GM19238 (cell line): ENCODE results near the gene MTA1.
A peak's percentile ranks its signal among the peaks of the same experiment; 100 is the strongest.

ENCODE experiments used
- DNase-seq: peaks from one replicate; pipeline ENCODE4 v3.0.0; 2011; ENCODE audit warnings: low spot score; ENCODE audit not compliant: insufficient read length

Gene MTA1

DNA sequence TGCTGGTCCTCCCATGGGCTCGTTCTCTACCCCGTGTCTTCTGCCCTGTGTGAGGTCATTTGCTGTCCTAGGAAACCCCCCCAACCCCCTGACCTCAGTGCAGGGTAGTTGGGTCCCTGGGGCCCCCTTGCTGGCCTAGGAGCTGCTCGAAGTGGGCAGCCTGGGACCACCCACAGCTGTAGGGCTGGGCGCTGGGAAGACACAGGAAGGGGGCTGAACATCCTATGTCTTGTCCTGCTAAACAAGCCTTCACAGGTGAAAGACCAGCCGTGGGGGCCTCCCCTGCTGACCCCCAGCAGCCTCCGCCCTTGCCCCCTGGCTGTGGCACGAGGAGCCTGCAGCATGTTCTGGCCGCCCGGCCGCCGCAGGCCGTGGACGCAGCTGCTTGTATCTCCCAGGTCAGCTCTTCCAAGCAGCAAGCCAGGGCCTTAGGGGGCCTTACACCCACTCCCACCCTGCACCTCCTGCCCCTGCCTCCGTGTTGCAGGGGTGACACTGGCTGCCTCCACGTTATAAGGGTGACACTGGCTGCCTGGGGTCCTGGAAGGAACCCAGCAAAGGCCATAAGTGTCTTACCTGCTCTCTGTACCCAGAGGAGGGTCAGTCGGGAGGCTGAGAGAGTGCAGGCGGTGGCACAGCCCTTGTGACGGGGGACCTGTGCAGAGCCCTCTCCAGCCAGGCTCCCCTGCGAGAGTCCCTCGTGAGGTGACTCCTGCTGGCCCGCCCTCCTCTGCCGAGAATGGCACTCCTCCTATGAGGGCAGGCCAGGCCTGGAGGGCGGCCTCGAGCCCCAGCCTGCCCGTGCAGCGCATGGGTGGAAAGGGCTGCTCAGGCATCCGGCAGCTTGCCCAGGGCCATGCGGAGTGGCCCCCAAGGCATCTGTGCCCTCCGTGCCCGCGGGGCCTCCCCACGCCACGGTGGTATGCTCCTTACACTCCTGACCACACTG lies 32.8 kb upstream of the MTA1 start:
- DNase-seq, result no peak

DNA sequence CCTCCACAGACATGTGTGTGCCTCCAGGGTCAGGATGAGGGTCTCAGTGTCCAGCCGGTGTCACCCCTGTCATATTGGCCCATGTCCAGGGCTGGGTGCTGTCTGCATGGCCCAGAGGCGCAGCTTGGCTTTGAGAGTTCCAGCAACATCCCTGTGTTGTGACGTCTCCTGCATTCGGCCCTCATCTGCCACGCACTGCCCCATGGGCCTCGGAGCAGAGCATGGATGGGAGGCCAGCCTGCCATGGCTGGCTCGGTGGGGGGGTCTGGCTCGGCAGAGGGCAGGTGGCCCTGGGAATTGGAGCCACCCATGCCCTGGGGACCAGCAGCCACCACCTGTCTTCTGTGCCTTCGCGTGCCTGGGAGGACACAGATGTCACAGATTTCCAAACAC lies 32.1 kb upstream of the MTA1 start:
- no peak for DNase-seq

DNA sequence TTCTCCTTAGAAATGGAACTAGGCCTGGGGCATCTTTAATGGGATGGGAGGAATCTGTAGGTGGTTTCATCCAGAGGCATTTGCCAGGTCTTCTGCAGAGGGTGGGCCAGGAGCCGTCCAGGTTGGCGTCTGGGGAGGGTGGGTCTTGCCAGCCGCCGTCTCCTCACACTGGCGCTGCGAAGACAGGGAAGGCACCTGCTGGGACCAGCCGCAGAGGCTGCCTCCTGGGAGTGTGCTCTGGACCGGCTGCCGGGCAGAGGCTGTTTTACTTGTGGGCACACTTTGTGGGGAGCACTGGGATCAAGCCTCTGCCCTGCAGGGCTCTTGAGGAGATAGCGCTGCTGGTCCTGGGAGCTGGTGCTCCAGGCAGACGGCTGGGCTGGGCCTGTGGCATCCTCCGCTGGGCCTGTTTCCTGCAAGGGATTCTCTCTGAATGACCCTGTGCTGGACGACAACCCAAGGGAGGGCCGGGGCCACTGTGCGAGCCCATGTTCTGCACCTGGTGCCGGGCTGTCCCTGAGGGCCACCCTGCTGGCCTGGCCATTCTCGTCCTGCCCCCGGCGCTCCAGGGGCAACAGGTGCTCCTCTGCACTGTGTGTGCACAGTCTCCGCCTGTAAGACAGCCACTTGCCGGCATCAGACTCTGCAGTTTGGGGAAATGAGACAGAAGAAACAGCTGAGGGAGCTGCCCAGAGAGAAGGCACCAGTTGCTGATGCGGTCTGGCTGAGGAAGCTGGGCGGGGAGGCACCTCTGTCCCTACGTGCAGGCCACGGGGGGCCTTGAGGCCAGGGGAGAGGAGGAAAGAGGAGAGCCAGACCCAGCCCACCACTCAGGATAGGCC lies 31.3 kb upstream of the MTA1 start:
- DNase-seq, result no peak

DNA sequence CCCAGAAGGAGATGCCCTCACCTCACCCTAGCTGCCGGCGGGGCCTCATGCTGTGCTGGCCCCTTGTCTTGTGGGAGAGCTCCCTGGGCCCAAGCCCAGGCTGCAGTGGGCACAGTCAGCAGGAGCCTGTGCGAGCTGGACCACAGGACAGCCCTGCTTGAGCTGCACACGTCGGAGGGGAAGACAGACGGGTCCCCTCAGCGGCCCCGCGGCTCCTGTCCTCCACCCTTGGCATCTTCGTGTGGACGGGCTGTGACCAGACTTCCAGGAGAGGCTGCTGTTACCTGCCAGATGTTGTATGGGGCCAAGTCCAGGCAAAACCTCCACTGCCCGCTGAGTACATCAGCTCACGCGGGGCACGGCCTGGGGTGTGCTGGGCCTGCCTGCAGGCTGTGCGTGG lies 30.7 kb upstream of the MTA1 start:
- no peak for DNase-seq

DNA sequence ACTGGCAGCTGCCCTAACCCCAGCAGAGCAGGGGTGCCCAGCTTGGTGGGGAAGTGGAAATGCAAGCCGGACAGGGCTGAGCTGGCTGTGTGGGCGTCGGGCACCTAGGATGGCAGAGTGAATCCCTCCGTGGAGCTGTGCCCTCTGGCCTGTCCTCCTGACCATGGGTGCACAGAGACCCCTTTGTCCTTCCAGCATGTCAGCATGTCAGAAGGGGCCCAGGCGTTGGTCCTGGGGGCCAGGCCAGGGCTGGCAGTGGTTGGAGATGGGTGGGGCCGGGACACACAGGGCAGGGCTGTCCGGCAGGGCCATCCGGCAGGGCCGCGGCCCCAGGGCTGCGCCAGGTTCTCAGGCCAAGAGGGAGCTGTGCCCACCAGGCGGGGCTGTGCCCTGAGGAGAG lies 30.1 kb upstream of the MTA1 start:
- no peak for DNase-seq

DNA sequence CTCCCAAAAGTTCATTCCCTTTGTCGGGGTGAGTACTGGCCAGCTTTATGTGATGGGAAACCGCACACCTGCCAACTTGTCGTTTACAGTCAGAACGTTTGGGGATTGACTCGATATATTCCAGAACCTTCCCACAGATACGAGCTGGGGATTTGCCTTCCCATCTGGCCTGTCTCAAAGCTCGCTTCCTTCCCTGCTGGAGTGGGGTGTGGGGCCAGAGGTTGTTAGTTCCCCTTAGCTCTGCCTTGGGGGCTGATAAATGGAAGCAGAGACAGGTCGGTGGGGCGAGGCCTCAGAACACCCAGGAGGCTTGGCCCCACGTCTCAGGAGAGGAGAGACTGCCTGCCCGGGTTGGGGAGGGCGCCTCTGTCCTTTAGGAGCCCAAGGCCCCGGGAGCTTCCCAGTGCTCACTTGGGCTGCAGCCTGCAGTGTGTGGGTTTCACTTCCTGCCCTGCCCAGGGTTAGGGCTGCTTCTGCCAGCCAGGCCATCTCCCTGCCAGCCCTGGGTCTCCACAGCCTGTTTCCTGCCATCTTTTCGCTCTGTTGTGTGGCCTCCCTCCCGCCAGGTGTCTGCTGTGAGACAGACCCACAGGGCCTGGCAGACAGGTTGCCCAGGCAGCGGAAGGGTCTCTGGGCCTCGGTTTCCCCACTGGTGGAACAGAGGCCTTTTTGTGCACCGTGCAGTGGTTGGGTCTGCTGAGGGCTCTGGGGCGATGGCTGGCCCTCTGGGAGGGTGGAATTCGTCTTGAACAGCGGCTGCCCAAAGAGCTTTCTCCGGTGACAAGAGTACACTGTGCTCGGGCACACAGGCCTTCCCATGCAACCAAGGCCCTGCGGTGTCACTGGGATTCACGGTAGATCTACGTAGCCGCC lies 29.4 kb upstream of the MTA1 start:
- DNase-seq, result no peak

DNA sequence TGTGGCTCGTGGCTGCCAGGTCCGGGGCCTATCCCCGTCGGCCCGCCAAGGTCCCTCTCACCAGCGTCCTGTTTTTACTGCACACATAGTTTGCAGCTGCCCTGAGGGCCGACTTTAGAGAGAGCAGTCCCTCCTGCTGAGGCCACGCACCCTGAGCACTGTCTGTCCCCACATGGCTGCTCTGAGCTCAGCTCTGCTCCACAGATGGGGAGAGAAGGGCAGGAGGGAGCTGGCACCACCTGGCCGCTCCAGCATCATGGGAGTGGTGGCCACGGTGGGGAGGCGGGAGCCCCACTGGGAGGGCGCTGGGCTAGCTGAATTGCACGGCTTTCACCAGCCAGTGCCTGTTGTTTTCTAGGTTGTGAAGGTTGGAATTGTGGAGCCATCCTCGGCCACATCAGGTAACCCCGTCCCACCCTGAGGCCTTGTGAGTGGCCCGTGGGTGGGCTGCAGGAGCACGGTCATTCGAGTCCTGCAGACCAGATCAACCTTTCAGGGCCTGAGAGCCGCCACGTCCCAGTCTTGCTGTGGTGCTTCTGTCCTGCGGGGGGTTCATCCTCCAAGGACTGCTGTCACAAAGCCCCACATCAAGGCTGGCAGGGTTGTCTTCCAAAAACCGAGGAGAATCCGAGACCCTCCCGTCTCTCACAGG lies 28.7 kb upstream of the MTA1 start:
- DNase-seq, result no peak

DNA sequence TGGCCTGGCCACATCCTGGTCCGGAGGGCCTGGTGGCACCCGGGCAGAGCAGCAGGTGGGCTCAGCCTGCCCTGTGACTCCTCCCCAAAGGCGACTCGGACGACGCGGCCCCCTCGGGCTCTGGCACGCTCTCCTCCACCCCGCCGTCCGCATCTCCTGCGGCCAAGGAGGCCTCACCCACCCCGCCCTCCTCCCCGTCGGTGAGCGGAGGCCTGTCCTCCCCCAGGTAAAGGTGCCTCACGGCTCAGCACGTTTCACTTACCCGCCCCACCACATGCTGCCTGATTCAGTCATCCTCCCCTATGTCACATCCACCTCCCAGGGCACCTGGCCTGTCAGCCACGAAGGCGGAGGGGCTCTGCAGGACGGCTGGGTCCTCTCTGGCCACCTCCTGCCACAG lies 28.1 kb upstream of the MTA1 start:
- DNase-seq, result no peak

DNA sequence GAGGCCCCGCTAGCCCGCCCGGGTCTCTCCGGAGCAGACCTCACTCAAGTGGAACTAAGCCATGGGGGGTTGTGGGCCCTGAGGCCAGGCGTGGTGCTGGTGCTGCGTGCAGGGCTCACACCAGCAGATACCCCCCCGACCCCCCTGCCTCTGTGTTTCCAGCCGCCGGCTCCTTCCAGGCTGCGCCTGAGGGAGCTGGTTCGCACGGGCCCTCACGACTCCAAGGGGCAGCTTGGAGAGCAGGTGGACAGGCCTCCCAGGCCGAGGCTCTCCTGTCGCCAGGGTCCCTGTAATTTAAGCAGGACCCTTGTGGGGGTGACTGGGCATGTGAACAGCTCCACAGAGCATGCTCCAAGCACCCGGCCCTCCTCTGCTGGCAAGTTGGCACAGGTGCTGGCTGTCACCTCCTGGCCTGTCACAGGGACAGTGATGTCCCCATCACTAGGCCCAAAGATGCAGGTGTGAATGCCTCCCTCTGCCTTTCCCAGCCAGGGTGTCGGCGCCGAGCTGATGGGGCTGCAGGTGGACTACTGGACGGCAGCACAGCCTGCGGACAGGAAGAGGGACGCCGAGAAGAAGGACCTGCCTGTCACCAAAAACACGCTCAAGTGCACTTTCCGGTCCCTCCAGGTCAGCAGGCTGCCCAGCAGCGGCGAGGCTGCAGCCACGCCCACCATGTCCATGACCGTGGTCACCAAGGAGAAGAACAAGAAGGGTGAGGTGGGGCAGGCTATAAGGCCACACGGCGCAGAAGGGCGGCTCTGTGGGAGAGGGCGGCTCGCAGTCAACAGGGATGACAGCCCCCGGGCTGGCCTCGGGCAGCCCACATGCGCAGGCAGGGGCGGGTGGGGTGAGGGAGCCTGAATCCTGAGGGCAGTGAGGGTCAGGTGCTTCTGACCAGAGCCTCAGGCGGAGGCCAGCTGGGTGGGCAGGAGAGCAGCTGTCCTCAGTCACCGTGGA lies 27.2 kb upstream of the MTA1 start:
- no peak for DNase-seq

DNA sequence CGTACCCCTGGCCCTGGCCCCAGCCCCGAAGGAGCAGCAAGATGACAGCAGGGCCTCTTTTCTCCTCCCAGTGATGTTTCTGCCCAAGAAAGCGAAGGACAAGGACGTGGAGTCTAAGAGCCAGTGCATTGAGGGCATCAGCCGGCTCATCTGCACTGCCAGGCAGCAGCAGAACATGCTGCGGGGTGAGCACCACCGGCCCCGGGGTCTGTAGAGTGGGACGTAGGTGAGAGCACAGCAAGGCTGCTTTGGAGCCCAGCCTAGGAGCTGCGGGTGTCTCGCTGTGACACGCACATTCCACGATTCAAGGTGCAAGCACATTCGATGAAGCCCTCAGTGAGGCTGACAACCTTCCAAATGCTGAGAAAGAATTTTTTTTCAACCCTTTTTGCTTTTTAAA lies 26.5 kb upstream of the MTA1 start:
- no peak for DNase-seq

DNA sequence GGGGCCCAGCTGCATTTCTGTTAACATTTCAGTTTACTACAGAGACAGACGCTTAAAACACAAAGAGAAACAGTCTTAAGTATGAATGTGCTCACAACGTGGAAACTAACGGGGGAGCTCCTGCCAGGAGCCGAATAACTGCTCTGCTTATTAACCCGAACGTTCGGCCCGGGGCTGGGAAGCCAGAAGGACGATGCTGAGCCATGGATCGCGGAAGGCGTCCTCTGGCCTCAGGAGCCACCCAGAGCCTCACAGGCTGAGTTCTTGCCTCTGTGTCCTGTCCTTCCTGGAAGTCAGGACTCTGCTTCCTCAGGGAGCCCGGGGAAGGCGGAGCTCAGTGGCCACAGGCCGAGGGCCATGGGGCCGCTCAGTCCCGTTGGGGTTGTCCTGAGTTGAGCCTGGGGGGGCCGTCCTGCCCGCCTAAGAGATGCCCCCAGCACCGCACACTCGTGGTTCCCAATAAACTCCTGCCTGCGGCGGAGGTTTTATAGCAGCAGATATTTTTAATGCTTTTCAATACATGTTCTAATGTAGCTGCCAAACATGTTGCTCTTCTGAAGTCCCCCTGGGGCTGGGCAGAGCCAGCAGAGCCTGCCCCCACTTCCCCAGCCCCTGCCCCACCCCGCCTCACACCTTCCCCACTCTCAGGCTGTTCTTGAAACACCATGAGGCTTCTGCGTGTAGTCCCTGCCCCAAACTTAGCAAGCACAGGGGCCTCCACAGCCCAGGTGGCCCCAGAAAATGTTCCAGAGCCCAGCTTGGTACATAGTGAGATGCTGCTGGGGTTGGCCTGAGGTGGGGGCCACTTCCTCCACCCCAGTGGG lies 24.7 kb upstream of the MTA1 start:
- DNase-seq, result no peak

DNA sequence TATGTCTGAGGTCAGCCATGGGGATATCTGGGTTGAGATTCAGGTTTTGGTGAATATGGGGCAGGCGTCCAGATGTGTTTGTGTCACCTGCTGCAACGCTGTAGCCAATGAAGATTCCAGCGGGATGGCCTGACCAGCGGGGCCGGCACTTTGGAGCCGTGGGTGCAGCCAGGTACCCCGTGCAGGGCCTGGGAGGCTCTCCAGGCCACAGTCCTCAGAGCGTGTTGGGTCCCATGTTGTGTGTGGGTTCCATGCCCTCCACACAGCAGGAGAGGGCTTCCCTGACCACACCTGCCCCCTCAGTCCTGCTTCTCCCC lies 24.1 kb upstream of the MTA1 start:
- DNase-seq, result no peak

DNA sequence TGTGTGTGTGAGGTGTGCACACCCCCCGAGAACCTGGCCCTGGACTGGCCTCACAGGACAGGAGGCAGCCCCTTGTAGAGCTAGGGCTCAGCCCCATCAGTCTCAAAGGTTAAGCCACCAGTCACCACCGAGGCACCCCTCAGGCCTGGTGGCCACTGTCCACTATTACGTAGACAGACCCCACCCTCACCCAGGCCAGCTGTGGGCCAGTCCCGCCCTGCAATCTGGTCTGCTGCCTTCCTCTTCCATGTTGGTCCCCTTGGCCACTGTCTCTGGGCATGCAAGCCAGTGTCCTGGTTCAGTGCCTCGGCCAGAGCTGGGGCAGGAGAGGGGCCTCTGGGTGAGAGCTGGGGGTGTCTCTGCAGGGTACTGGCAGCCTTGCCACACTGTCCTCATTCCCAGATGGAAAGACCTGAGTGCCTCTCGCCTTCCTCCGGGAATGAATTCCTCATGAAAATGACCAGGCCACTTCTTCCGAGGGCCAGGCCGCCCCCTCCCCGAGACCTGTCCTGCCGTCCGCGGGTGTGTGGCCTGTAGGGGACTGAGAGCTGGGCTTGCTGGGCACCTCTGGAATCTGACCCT lies 22.2 kb upstream of the MTA1 start:
- DNase-seq, result no peak

DNA sequence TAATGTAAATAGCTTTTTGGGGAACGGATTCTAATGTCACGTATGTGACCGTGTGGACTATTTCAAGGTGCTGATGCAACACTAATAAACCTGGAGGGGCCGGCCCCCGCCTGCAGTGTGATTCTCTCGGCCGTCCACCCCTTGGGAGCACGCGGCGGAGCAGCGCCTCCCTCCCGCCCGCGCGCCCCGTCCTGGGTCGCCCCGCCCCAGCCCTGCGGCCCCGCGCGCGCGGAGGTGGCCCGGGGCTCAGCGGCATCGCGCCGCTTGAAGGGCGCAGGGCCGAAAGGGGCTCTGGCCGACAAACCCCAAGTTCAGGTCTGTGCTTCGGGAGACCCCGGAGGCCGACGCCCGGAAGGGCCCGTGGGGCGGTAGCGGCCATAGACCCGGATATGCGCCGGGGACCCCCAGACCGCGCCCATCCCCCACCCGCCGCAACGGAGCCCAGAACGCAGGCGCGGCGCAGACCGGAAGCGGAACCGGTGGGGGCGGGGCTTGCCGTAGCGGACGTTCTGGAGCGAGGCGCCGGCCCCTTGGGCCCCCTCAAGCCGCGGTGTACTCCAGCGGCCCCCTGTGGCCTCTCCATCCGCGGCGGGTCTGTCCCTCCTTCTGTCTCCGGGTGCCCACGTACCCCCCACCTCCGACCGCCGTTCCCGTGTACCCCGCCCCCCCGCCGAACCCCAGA lies 21.4 kb upstream of the MTA1 start, which contains the start of gene TEX22:
TSS of gene TEX22 (plus strand) at position 495 of the 682 bp plus-strand sequence. CDS start 803 bp downstream, outside the sequence.
- peak; percentile 95 for DNase-seq

DNA sequence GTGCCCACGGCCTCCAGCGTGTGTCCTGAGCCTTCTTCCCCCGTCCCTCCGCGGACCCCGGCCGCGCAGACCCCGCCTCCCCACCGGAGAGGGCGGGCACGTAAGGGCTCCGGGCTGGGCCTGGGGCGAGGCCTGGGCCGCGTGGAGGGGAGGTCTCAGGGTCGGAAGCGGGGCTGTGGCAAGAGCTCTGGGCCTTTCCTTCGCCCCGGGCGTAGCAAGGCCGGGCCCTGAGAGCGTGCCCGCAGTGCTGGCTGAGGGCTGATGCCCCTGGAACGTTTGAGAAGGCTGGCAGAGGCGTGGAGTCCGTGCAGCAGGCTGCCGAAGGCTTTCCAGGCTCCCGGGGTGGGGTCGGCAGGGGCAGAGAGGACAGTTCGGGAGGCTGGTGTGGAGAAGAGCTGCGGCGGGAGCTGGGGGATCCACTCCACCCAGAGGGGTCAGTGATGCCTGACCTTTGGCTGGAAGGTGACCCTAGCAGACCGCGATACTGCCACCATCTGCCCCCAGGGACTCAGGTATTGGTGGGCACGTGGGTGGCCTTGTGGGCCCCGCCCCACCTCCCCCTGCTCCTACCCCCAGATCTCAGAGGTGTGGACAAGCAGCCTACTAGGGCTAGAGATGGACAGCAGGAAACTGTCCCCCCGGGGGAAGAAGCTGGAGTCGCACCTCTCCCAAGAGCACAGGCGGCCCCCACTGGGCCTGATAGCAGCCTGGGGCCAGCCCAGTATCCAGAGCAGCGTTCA lies 20.7 kb upstream of the MTA1 start:
- peak; percentile 73 for DNase-seq

DNA sequence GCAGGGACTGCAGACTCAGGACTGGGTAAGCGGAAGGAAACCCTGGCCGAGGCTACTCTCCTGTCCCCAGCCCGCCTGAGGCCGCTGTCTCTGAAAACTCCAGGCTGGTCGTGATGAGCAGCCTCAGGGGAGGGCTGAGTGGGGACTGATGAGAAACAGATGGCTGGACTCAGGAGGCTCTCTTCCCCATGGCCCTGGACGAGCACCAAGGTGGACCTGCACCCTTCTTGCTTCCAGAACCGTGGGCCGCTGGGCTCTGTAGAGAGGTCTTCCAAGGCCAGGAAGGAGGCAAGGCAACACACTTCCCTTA lies 20.2 kb upstream of the MTA1 start:
- DNase-seq, result no peak

DNA sequence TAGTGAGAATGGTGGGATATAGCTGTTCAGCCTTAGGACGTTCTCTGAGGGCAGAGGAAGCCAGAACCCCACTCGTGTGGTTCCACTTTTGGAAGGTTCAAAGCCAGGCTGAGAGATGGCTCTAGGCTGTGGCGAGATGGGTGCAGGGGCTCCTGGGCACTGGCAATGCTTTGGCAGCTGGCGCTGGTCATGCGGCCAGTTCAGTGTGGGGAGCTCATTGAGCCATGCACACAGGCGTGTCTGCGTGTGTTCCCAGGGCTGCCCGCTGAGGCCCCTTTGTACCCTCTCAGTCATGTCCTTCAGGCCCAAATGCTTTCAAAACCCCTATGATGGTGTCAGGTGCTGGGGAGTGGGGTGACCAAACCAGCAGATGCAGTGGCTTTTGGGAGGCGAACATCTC lies 19.6 kb upstream of the MTA1 start:
- DNase-seq, result no peak

DNA sequence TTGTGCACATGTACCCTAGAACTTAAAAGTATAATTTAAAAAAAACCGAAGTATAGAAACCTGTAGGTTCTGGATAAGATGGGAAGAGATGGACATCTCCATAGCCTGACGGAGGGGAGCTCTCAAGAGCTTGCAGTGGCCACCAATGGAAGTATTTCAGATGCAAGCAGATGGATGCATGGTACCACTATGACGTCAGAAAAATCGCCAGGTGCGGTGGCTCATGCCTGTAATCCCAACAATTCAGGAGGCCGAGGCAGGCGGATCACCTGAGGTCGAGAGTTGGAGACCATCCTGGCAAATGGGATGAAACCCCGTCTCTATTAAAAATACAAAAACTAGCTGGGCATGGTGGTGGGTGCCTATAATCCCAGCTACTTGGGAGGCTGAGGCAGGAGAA lies 17.9 kb upstream of the MTA1 start:
- no peak for DNase-seq
